ENCODE results near the gene ERC2.

DNA sequence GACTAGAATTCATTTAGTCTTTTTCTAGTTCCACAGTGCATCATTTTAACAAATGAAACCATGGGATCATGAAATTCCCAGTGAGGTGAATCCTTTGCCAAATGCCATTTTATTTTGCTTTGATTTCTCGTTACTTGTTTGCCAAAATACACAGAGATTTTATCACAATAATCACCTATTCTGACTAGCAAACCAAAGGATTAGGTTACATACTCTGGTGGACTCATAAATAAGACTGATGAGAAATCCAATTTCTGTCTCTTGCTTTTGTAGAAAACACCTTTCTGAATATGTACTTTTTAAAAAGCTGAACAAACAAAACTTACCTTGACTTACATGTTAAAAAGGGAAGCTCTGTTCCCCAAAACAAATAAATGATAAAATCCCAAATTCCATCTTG lies 12.2 kb downstream of the ERC2 start:
- TF ChIP-seq, protein P1, sequence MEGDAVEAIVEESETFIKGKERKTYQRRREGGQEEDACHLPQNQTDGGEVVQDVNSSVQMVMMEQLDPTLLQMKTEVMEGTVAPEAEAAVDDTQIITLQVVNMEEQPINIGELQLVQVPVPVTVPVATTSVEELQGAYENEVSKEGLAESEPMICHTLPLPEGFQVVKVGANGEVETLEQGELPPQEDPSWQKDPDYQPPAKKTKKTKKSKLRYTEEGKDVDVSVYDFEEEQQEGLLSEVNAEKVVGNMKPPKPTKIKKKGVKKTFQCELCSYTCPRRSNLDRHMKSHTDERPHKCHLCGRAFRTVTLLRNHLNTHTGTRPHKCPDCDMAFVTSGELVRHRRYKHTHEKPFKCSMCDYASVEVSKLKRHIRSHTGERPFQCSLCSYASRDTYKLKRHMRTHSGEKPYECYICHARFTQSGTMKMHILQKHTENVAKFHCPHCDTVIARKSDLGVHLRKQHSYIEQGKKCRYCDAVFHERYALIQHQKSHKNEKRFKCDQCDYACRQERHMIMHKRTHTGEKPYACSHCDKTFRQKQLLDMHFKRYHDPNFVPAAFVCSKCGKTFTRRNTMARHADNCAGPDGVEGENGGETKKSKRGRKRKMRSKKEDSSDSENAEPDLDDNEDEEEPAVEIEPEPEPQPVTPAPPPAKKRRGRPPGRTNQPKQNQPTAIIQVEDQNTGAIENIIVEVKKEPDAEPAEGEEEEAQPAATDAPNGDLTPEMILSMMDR (IDR thresholded peaks at IDR 0.05), result no peak
- no peak for TF ChIP-seq ZFX (IDR thresholded peaks at IDR 0.05; ENCODE audit: borderline replicate concordance)

Measured in 22Rv1 (cell line).